DMS114 treated with DMSO at 0.1 percent for 48 hours (cell line): ENCODE results near the gene LASP1NB.
"Not testable (repeated sequence)": the region's sequence is repeated elsewhere in the genome, so short reads cannot be mapped to it uniquely, and the experiment has no call there.

Source experiments
- DNase-seq: peaks from one replicate; lab custom pipeline; 2025; ENCODE audit not compliant: unreplicated experiment; lab: John Stamatoyannopoulos, UW

Gene LASP1NB

DNA sequence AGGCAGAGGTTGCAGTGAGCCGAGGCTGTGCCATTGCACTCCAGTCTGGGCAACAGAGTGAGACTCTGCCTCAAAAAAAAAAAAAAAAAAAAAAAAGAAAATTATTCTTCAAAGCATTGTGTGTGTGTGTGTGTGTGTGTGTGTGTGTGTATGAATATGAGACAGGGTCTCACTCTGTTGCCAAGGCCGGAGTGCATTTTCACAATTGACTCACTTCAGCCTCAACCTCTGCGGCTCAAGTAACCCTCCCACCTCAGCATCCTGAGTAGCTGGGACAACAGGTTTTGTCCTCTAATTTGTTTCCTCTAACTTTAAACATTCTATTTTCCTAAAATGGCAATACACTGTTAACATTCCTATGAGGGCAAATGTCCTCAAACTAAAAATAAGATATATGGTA, 34.1 kb downstream of the LASP1NB start:
- DNase-seq: no peak

GRCh38 chr17:38960402-38960801, 35.0 kb downstream of the LASP1NB start:
- no peak for DNase-seq

DNA sequence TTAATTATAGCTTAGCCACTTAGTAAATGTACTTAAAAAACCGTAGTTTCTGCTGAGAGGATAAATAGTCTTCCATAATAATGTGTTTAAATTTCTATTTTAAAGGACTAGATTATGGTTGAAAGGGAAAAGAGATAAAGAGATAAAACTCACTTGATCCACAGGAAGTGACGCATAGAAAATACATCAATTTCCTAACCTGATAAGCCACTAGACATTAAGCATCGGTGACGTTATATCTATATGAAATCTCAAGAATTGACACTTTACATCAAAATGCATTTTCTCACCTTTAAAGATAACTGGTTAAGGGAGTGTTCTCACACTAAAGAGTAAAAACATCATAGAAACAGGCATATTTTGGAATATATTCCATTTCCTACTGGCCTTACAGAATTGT, 36.0 kb downstream of the LASP1NB start:
- no peak for DNase-seq

DNA sequence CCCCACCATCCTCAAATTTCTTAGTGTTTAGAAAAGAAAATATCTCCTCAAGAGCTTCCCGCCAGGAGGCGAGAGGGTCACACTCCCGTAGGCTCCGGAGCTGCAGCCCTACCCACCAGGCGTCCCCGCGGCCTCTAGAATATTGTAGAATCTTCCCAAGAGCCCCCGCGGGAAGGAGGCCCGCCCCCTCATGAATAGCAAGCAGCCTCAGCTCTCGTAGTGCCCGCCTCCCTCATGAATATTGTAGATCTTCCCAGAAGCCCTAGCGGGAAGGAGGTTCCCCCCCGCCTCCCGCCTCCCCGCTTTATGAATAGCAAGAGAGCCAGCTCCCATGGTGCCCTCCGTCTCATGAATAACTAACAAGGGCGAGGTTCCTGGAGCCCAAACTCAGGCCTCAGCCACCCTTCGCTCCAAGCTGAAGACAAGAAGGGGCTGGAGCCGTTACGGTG, 41.9 kb downstream of the LASP1NB start, which contains the start of gene FBXO47:
Gene FBXO47, minus strand, starts transcription at position 114 of the 449 bp plus-strand sequence. CDS start 4,378 bp downstream, outside the sequence.
- DNase-seq: peak; percentile 91

- DNase-seq: no peak
Measured at GRCh38 chr17:38969281-38969680, 43.9 kb downstream of the LASP1NB start.

- no peak for DNase-seq
Measured at GRCh38 chr17:38970128-38970527, 44.7 kb downstream of the LASP1NB start.

DNA sequence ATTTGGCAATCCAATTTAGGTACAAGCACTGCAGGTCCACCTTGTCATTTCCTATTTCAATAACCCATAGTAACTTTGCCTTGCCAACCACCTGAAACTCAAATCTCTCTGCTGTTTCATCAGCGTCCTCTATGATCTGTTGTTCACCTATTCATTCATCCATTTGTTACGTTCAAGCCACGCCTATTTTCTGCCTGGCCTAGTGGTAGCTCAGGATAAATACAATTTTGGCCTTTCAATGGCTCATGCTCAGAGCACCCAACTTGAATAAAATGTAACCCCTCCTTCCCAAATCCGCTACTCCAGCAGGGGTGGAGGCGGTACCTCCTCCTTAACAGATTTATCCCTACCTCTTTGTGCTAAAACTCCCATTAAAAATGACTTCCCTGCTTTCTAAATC, 45.4 kb downstream of the LASP1NB start:
- no peak for DNase-seq

DNA sequence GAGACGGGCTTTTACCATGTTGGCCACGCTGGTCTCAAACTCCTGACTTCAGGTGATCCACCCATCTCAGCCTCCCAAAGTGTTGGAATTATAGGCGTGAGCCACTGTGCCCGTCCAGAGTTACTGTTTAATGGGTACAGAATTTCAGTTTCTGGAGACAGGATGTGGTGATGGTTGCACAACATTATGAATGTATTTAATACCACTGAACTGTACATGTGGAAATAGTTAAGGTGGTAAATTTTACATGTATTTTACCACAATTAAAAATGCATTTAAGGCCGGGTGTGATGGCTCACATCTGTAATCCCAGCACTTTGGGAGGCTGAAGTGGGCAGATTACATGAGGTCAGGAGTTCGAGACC, 50.8 kb downstream of the LASP1NB start:
- not testable (repeated sequence) for DNase-seq

DNA sequence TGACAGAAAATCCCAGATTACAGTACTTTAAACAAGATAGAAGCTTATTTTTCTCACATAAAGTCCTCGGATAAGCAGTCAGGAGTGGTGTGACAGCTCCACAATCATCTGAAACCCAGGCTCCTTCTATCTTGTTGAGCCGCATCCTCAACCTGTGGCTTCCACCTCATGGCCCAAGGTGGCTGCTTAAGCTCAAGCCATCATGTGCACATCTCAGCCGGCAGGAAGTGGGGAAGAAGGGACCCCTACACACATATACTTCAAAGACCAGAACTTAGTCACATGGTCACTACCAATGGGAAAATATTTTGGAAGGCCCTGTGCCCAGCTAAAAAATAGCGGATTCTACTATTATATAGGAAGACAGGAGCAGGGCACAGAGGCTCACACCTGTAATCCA, 52.8 kb downstream of the LASP1NB start:
- no peak for DNase-seq
